AG09309 (cell line): ENCODE measurements around the gene AP2B1.
"Not testable (repeated sequence)": the region's sequence is repeated elsewhere in the genome, so short reads cannot be mapped to it uniquely, and the experiment has no call there.

Experiments
- DNase-seq: peaks from one replicate; pipeline ENCODE4 v3.0.0-alpha.2; 2010; ENCODE audit warnings: low read depth
- H3K4me3 ChIP-seq: 2 replicates; pipeline ENCODE4 v1.5.1; 2011; ENCODE audit warnings: mild to moderate bottlenecking, low read depth, low read length, moderate library complexity; ENCODE audit not compliant: control insufficient read depth
- CTCF ChIP-seq: IDR thresholded peaks from 2 replicates; pipeline ENCODE4 v1.5.1; 2011; ENCODE audit warnings: mild to moderate bottlenecking, low read depth, low read length, inconsistent platforms; ENCODE audit not compliant: insufficient read depth, control insufficient read depth; ENCODE audit errors: missing control alignments

The AP2B1 gene

DNA sequence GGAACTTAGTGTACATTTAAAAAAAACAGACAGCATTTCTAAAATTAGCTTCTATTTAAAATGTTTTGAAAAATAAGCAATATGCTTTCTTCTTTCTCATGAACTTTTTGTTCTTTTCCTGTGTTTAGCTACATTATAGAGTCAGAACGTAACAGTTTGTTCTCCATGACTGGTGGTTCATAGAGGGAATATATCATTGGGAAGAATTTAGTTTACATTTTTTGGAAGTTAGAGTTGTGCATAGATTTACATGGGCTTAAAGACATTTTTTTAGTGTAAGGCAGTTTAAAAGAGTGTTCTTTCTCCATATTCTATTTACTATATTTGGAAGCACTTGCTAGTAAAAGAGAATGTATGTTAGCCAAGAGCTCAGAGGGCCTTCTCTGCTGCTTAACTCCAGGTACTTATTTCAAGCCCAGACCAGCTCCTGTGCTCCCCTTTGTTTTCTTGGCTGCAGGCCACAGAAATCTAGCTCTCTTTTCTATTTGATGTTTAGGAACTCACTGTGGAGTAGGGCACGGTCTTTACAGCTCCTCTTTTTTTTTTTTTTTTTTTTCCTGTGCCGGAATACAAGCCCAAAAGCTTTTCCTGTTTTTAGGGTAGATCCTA, 20.2 kb downstream of the AP2B1 start:
- no peak for DNase-seq
- no peak for TF ChIP-seq CTCF
- H3K4me3 ChIP-seq: no peak overlapping the region

- no peak for DNase-seq
- no peak for TF ChIP-seq CTCF
- H3K4me3 ChIP-seq: no peak overlapping the region
Measured at GRCh38 chr17:35609831-35610230, 22.7 kb downstream of the AP2B1 start.

- not testable (repeated sequence) for DNase-seq, H3K4me3 ChIP-seq
Measured at GRCh38 chr17:35610746-35611145, 23.6 kb downstream of the AP2B1 start.

DNA sequence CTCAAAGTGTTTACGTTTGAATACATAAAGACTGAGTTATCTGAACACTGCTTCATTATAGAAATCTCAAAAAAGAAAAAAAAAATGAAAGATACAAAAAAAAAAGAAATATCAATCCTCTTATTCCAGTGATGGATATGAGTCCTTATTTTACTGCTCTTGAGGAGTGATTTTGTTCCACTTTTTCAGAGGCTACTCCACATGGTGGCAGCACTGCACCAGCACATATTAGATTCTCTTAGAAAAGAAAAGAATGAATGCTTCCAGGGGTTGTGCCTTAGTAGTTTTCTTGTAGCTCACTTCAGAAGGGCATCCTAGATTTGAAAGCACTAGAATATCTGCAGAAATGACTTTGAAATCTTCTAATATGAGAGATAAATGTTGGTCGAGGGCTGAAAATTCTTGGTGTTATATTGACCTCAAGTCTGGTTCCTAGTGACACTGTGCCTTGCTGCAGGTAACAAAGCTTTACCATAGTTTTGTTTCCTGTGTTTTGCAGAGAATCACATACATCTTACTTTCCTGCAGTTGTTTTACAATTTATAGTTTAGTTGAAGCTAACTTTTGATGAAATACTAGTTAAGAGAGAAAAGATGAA, 25.9 kb downstream of the AP2B1 start:
- no peak overlapping the region for H3K4me3 ChIP-seq
- TF ChIP-seq CTCF: peak; percentile 72
- no peak for DNase-seq

GRCh38 chr17:35614810-35615209, 27.7 kb downstream of the AP2B1 start:
- H3K4me3 ChIP-seq: no peak overlapping the region
- no peak for TF ChIP-seq CTCF
- no peak for DNase-seq

DNA sequence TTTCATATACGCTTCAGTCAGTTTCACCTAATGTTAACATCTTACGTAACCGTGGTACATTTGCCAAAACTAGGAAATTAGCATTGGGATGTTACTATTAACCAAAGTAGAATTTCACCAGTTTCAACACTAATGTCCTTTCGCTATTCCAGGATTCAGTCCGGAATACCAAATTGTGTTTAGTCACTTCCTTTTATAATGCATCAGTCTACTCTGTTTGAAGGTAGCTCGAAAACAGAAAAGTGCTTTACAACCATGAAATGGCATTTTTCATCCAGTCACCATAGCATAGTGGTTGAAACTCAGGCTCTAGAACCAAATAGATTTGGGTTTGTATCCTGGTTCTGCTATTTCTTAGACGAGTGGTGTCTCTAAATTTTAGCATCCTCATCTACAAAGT, 29.4 kb downstream of the AP2B1 start:
- no peak for TF ChIP-seq CTCF
- no peak overlapping the region for H3K4me3 ChIP-seq
- DNase-seq: no peak

DNA sequence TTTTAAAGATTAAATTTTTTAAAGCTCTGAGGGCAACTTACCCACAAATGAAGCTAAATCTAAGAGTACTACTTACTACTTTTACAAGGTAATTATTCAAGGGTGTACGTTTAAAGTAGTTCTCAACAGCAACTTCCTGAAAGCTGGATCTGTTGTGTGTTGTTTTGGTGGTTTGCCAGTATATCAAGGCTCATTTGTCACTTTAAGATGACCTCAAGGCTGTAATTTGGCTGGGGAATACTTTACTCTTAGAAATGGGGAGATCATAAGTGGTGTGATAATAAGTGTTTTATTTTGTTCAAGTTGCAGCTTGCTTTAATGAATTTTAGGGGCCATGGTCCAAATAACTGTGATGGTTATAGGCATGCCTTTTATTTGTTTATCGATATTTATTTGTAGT, 30.4 kb downstream of the AP2B1 start:
- no peak for DNase-seq
- TF ChIP-seq CTCF: no peak
- no peak overlapping the region for H3K4me3 ChIP-seq
